Uterus (tissue), 4 donors: ENCODE data around the gene CPNE4. TPM values are rescaled to one million over a fixed set of nuclear protein-coding genes. Genes with fewer than 3 reads are reported as not detected.

Experiments
- DNase-seq, 2 donors: peaks; one replicate each; pipeline ENCODE4 v3.0.0-alpha.2; 2019 to 2020
- H3K27ac ChIP-seq, 2 donors: fragments of 200-600 bp; sonication (generic); 1 replicate in 1 of 2; 2 replicates in 1 of 2; pipeline ENCODE4 v1.5.1; 2016 to 2018
- H3K27me3 ChIP-seq, 2 donors: fragments of 200-600 bp; sonication (generic); one replicate each; pipeline ENCODE4 v1.5.1; 2018 to 2019; ENCODE audit warnings: control low read depth in 1 of 2
- H3K36me3 ChIP-seq, 2 donors: fragments of 200-600 bp; sonication (generic); one replicate each; pipeline ENCODE4 v1.5.1; 2019; ENCODE audit warnings: control low read depth in 1 of 2
- H3K4me1 ChIP-seq, 2 donors: fragments of 200-600 bp; sonication (generic); one replicate each; pipeline ENCODE4 v1.5.1; 2018 to 2019; ENCODE audit warnings: control low read depth in 1 of 2
- H3K4me3 ChIP-seq, 2 donors: fragments of 200-600 bp; sonication (generic); 1 replicate in 1 of 2; 2 replicates in 1 of 2; pipeline ENCODE4 v1.5.1; 2018 to 2019; ENCODE audit warnings: mild to moderate bottlenecking in 1 of 2
- H3K9me3 ChIP-seq, 2 donors: fragments of 200-600 bp; sonication (generic); one replicate each; pipeline ENCODE4 v1.5.1; 2019; ENCODE audit warnings: control low read depth in 1 of 2
- POLR2A ChIP-seq, 2 donors: fragments of 450-650 bp; IDR thresholded peaks; one replicate each; pipeline ENCODE4 v1.6.1; 2016; ENCODE audit warnings: antibody characterized with exemption in 2 of 2, mild to moderate bottlenecking in 1 of 2, moderate library complexity in 1 of 2
- intact Hi-C: fragments of 100-400 bp; cut with DNase I; formaldehyde crosslinking; loops from one replicate; pipeline ENCODE4 v1.15.1; 2023; ENCODE audit warnings: low total_unique reads
- total RNA-seq, 4 donors: library from RNA; depleted of rRNA in 3 of 4; stranded (reverse); fragments of >200 nt in 3 of 4; gene quantifications; one replicate each; pipeline versions ENCODE4 v1.1.0 to v1.2.4, GENCODE V29; 2014 to 2023
- TF ChIP-seq, protein P1 (sequence below), 4 experiments: fragments of 200-600 bp in 2 of 4; fragments of 450-650 bp in 2 of 4; sonication (generic) in 2 of 4; IDR thresholded peaks; one replicate each; pipeline ENCODE4 v1.5.1; 2016 to 2019; ENCODE audit warnings: antibody characterized with exemption in 4 of 4, mild to moderate bottlenecking in 2 of 4, moderate library complexity in 1 of 4
- donor health status: DM: yes; HTN: yes; CAD: no.

Gene CPNE4
- total RNA-seq, 4 donors from 2014 or later: 0.35 TPM; not detected in 3

DNA sequence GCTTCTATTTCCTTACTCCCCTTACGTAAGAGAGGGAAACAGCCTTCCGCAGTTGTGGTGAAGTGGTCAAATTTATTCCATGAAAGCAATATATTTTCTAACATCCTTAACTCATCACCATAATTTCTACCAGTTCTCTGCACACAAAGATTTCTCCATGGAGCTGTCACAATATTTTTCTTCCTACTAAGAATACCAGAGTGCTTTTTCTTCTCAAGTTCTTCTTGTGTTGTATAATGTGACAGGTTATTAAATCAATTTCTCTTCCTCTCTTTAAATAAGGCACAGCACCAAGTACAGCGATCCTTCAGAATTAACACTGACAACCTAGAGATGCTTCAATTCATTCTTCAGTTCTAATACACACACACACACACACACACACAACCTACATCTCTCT lies 153.0 kb downstream of the CPNE4 start:
- Histone ChIP-seq H3K27me3 (no peaks in the 10 kb centered on the region), H3K36me3 (no peaks in the 10 kb centered on the region), H3K27ac (no peak overlapping the region), H3K4me3 (no peak overlapping the region), H3K9me3 (no peaks in the 10 kb centered on the region), H3K4me1 (no peaks in the 10 kb centered on the region)
- intact Hi-C loops: no loop called here
- no peak for DNase-seq
- TF ChIP-seq, protein P1, sequence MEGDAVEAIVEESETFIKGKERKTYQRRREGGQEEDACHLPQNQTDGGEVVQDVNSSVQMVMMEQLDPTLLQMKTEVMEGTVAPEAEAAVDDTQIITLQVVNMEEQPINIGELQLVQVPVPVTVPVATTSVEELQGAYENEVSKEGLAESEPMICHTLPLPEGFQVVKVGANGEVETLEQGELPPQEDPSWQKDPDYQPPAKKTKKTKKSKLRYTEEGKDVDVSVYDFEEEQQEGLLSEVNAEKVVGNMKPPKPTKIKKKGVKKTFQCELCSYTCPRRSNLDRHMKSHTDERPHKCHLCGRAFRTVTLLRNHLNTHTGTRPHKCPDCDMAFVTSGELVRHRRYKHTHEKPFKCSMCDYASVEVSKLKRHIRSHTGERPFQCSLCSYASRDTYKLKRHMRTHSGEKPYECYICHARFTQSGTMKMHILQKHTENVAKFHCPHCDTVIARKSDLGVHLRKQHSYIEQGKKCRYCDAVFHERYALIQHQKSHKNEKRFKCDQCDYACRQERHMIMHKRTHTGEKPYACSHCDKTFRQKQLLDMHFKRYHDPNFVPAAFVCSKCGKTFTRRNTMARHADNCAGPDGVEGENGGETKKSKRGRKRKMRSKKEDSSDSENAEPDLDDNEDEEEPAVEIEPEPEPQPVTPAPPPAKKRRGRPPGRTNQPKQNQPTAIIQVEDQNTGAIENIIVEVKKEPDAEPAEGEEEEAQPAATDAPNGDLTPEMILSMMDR (IDR thresholded peaks at IDR 0.05): no peak
- TF ChIP-seq POLR2A (IDR thresholded peaks at IDR 0.05): no peak

DNA sequence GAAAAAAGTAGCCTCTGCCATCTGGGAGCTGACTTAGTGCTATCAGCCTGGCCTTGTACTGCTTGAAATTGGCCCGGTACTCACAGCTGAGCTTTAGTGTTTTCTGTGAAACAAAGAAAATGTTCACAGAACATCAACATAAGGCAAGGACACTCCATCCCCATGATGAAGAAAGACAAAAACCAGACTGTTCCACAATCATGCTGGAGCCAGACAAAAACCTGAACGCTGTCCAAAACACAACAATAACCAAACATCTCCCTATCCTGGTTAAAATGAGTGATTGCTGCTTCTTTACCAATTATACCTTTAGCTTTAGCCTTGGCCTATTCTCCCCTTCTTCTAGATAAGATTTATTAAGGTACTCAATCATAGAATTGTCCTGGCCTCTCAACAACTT lies 153.9 kb downstream of the CPNE4 start:
- TF ChIP-seq, protein P1 (IDR thresholded peaks at IDR 0.05): no peak
- TF ChIP-seq POLR2A (IDR thresholded peaks at IDR 0.05): no peak
- H3K27me3 ChIP-seq: no peaks in the 10 kb centered on the region
- H3K27ac ChIP-seq: no peak overlapping the region
- DNase-seq: no peak
- no peaks in the 10 kb centered on the region for H3K9me3 ChIP-seq
- intact Hi-C loops: no loop called here
- H3K4me3 ChIP-seq: no peak overlapping the region
- H3K36me3 ChIP-seq: no peaks in the 10 kb centered on the region
- no peaks in the 10 kb centered on the region for H3K4me1 ChIP-seq

DNA sequence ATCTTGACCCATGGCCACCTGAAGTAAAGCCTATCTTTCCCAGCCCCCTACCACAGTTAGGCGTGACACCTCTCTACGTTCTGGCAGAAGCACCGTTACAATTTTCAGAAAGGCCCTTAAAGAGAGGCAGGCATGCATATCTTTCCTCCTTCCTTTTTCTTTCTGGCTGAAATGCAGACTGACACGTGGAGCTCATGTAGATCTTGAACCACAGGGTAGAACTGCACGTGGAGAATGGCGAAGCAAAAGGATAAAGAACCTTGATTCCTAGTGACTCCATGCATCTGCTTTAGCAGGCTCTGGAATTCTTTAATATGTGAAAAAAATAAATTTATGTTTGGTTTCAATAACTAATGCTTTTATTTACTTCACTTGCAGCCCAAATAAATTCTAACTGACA lies 166.6 kb downstream of the CPNE4 start:
- Histone ChIP-seq H3K27me3 (no peaks in the 10 kb centered on the region), H3K9me3 (no peaks in the 10 kb centered on the region), H3K36me3 (no peaks in the 10 kb centered on the region), H3K4me3 (no peak overlapping the region), H3K27ac (no peak overlapping the region), H3K4me1 (no peaks in the 10 kb centered on the region)
- intact Hi-C loops: no loop called here
- DNase-seq: no peak
- TF ChIP-seq, protein P1 (IDR thresholded peaks at IDR 0.05): no peak
- TF ChIP-seq POLR2A (IDR thresholded peaks at IDR 0.05): no peak

DNA sequence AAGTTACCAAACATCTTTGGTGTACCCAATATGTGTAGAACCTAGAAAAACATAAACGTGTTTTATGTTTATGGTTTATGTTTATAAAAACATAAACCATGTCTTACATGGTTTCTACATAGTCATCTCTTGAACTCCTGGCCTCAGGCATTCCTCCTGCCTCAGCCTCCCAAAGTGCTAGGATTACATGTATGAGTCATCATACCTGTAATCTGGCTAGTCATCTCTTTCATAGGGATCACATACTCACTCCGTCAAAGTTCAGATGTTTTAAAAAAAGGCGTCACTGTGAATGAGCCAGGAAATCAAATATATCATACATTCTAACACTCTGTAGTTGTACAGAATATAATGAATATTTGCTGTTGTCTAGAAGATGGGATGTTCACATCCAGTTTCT lies 178.6 kb downstream of the CPNE4 start:
- H3K4me3 ChIP-seq: no peak overlapping the region
- no peaks in the 10 kb centered on the region for H3K4me1 ChIP-seq
- DNase-seq: no peak
- H3K9me3 ChIP-seq: no peaks in the 10 kb centered on the region
- TF ChIP-seq, protein P1 (IDR thresholded peaks at IDR 0.05): no peak
- no peak for TF ChIP-seq POLR2A (IDR thresholded peaks at IDR 0.05)
- H3K27ac ChIP-seq: no peak overlapping the region
- H3K36me3 ChIP-seq: no peaks in the 10 kb centered on the region
- H3K27me3 ChIP-seq: no peaks in the 10 kb centered on the region
- intact Hi-C loops: no loop called here

DNA sequence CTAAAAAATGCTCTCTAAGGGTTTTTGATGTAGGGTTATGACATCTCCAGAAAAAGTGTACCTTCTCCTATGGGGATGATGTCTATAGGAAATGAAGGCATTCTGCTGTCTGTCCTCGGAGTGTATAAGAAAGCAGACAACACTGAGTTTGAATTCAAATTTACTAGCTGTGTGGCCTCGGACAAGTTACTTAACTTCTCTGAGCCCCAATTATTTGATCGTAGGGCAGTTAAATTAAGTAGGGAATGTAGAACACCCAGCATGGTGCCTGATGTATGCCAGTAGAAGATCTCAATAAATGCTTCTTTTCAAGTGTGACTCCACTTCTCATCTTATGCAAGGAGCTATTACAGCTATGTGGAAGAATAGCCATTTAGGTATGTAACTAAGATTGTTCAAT lies 184.6 kb downstream of the CPNE4 start:
- Histone ChIP-seq H3K36me3 (no peaks in the 10 kb centered on the region), H3K4me1 (no peaks in the 10 kb centered on the region), H3K27me3 (no peaks in the 10 kb centered on the region), H3K4me3 (no peak overlapping the region), H3K9me3 (no peaks in the 10 kb centered on the region), H3K27ac (no peak overlapping the region)
- intact Hi-C loops: no loop called here
- TF ChIP-seq, protein P1 (IDR thresholded peaks at IDR 0.05): no peak
- TF ChIP-seq POLR2A (IDR thresholded peaks at IDR 0.05): no peak
- no peak for DNase-seq
